Activated naive CD8-positive, alpha-beta T cell (primary cell): ENCODE measurements around the gene CPT1A.
"Not testable (repeated sequence)": the region's sequence is repeated elsewhere in the genome, so short reads cannot be mapped to it uniquely, and the experiment has no call there.

Source experiments
- H3K27ac Mint-ChIP-seq: one replicate; pipeline ENCODE4 v1.8.0; 2021; ENCODE audit warnings: mixed read lengths
- H3K27me3 Mint-ChIP-seq: one replicate; pipeline ENCODE4 v1.8.0; 2021; ENCODE audit warnings: mixed read lengths
- H3K36me3 Mint-ChIP-seq: one replicate; pipeline ENCODE4 v1.8.0; 2021; ENCODE audit warnings: mixed read lengths
- H3K4me1 Mint-ChIP-seq: one replicate; pipeline ENCODE4 v1.8.0; 2021; ENCODE audit warnings: low read depth, mixed read lengths
- H3K4me3 Mint-ChIP-seq: one replicate; pipeline ENCODE4 v1.8.0; 2021; ENCODE audit warnings: mild to moderate bottlenecking, mixed read lengths
- H3K9me3 Mint-ChIP-seq: one replicate; pipeline ENCODE4 v1.8.0; 2021; ENCODE audit warnings: low read depth, mixed read lengths

CPT1A gene

DNA sequence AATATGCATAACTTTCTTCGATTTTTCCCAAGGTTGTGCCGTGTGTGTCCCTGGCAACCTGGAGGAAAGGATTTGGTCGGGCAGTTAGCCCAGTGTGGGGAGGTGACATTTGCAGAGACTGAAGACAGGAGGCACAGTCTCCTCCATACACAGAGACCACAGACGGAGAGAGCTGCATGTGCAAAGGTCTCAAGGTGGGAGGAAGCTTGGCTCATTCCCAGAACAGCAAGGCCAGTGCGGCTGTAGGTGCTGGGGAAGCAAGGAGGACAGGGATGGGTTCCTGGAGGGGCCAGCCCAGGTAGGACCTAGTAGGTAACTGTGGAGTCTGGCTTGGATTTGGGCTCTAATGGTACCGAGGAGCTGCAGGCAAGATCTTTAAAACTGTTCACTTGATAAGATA is 20.7 kb upstream of the CPT1A start:
- H3K4me3 Mint-ChIP-seq, result no peak overlapping the region
- H3K36me3 Mint-ChIP-seq, result peaks cover 4% of the 10 kb centered on the region
- H3K27me3 Mint-ChIP-seq, result no peaks in the 10 kb centered on the region
- no peaks in the 10 kb centered on the region for H3K4me1 Mint-ChIP-seq
- H3K27ac Mint-ChIP-seq, result no peak overlapping the region
- peaks cover 4% of the 10 kb centered on the region for H3K9me3 Mint-ChIP-seq

DNA sequence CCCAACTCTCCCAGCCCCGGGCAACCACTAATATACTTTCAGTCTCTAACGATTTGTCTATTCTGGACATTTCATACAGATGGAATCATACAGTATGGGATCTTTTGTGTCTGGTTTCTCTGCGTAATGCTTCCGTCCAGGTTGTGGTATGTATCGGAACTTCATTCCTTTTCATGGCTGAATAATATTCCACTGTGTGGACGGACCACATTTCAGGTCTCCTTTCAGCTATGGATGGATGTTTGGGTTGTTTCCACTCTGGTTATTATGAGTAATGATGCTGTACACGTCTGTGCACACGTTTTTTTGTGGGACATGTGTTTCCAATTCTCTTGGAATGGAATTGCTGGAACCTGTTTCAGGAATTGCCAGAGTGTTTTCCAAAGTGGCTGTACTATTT is 17.4 kb upstream of the CPT1A start:
- H3K27ac Mint-ChIP-seq, result no peak overlapping the region
- no peak overlapping the region for H3K4me3 Mint-ChIP-seq
- H3K36me3 Mint-ChIP-seq, result peaks cover 4% of the 10 kb centered on the region
- H3K9me3 Mint-ChIP-seq, result peaks cover 4% of the 10 kb centered on the region
- no peaks in the 10 kb centered on the region for H3K27me3 Mint-ChIP-seq
- H3K4me1 Mint-ChIP-seq, result peaks cover 1% of the 10 kb centered on the region

- H3K9me3 Mint-ChIP-seq, result no peaks in the 10 kb centered on the region
- H3K27ac Mint-ChIP-seq, result no peak overlapping the region
- H3K4me3 Mint-ChIP-seq, result no peak overlapping the region
- H3K27me3 Mint-ChIP-seq, result peaks cover 7% of the 10 kb centered on the region
- H3K4me1 Mint-ChIP-seq, result peaks cover 1% of the 10 kb centered on the region
- no peaks in the 10 kb centered on the region for H3K36me3 Mint-ChIP-seq
These were observed 15.4 kb upstream of the CPT1A start for GRCh38 chr11:68857037-68857586.

DNA sequence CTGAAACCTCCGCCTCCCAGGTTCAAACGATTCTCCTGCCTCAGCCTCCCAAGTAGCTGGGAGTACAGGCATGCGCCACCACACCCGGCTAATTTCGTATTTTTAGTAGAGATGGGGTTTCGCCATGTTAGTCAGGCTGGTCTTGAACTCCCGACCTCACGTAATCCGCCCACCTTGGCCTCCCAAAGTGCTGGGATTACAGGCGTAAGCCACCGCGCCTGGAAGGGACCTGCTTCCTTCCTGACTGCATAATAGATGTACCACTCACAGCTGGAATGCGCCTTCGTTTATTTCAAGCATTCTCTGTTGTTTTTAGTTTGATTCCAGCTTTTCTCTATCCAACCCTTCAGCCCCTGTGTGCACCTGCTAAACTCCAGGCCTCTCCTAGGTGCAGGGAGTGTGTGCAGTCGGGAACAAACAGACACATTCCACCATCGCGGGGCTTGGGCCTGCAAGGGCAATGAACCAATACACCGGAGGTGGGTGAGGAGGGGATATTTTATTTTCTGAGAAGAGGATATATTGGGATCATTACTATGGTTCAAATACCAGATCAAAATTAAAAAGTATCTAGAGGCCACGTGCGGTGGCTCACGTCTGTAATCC is 14.8 kb upstream of the CPT1A start:
- peak overlapping the region; percentile 42 for H3K4me3 Mint-ChIP-seq
- not testable (repeated sequence) for H3K36me3 Mint-ChIP-seq, H3K27me3 Mint-ChIP-seq, H3K27ac Mint-ChIP-seq, H3K9me3 Mint-ChIP-seq, H3K4me1 Mint-ChIP-seq

DNA sequence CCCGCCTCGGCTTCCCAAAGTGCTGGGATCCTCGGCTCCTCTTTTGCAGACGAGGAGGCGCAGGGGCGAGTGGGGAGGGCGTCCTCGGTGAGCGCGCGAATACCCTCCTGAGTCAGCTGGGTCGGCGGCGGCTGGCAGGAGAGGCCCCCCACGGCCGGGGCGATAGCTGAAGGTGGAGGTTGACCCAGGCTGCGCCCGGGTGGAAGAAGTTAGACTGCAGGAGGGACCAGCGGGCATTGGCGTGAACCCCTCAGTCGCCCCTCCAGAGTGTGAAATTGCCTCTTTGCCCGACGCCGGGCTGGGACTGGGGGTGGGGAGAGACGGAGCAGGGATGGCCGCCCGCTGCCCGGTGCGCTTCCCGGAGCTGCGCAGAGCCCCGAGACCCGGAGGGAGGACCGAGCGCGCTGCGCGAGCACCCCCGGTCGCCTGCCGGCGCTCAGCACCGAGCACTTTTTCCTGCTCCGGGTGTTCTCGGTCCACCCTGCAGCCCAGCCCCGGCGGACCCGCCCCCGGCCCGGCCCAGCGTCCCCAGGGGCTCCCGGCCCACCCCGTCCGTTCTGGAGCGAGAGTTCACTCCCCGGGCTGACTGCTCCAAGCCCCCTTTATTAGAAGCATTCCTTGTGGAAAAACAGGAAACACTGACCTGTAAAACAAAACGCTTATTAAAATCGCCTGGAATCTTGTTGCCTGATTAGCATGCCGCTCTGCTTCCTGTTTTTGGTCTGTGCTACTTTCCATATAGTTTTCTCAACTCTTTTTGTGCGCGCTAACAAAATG is 13.7 kb upstream of the CPT1A start:
- peaks cover 7% of the 10 kb centered on the region for H3K27me3 Mint-ChIP-seq
- no peaks in the 10 kb centered on the region for H3K9me3 Mint-ChIP-seq
- no peaks in the 10 kb centered on the region for H3K36me3 Mint-ChIP-seq
- H3K4me1 Mint-ChIP-seq, result peaks cover 1% of the 10 kb centered on the region
- H3K4me3 Mint-ChIP-seq, result peak overlapping the region; percentile 77
- H3K27ac Mint-ChIP-seq, result no peak overlapping the region

GRCh38 chr11:68854273-68854958 is 12.7 kb upstream of the CPT1A start:
- Mint-ChIP-seq H3K36me3 (no peaks in the 10 kb centered on the region), H3K4me3 (peak overlapping the region; percentile 68), H3K27me3 (peaks cover 7% of the 10 kb centered on the region), H3K27ac (no peak overlapping the region), H3K4me1 (peaks cover 1% of the 10 kb centered on the region), H3K9me3 (no peaks in the 10 kb centered on the region)

- peaks cover 1% of the 10 kb centered on the region for H3K4me1 Mint-ChIP-seq
- H3K4me3 Mint-ChIP-seq, result no peak overlapping the region
- no peaks in the 10 kb centered on the region for H3K9me3 Mint-ChIP-seq
- peaks cover 7% of the 10 kb centered on the region for H3K27me3 Mint-ChIP-seq
- H3K36me3 Mint-ChIP-seq, result no peaks in the 10 kb centered on the region
- H3K27ac Mint-ChIP-seq, result no peak overlapping the region
These were observed 10.9 kb upstream of the CPT1A start for GRCh38 chr11:68852628-68853027.

GRCh38 chr11:68848429-68848828 is 6.7 kb upstream of the CPT1A start:
- H3K4me3 Mint-ChIP-seq, result no peak overlapping the region
- no peaks in the 10 kb centered on the region for H3K27me3 Mint-ChIP-seq
- H3K9me3 Mint-ChIP-seq, result no peaks in the 10 kb centered on the region
- H3K27ac Mint-ChIP-seq, result no peak overlapping the region
- peaks cover 8% of the 10 kb centered on the region for H3K4me1 Mint-ChIP-seq
- no peaks in the 10 kb centered on the region for H3K36me3 Mint-ChIP-seq

GRCh38 chr11:68847395-68847794 is 5.7 kb upstream of the CPT1A start:
- H3K27me3 Mint-ChIP-seq, result no peaks in the 10 kb centered on the region
- H3K4me3 Mint-ChIP-seq, result no peak overlapping the region
- H3K27ac Mint-ChIP-seq, result no peak overlapping the region
- peaks cover 16% of the 10 kb centered on the region for H3K4me1 Mint-ChIP-seq
- H3K9me3 Mint-ChIP-seq, result no peaks in the 10 kb centered on the region
- no peaks in the 10 kb centered on the region for H3K36me3 Mint-ChIP-seq

DNA sequence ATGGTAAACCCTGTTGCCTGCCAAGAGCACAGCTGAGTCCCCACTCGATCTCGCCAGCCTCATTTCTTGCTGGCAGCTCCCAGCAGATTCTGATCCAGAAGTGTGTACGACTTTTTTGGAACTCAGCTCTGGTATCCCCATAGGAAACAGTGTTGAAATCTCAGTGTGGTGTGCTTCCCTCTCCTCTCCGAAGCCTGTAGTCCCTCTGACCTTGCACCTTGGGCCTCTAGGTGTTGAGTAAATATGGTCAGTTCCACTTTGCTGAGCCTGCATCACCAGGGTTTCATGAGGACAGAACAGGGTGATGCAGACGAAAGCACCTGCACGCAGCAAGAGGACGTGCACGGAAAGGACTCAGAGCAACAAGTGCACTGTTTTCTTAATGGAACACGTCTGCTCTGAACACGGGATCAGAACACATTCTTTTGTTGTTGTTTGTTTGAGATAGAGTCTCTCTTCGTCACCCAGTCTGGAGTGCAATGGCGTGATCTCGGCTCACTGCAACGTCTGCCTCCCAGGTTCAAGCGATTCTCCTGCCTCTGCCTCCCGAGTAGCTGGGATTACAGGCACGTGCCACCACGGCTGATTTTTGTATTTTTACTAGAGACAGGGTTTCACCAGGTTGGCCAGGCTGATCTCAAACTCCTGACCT is 3.8 kb upstream of the CPT1A start:
- H3K36me3 Mint-ChIP-seq, result no peaks in the 10 kb centered on the region
- no peak overlapping the region for H3K27ac Mint-ChIP-seq
- no peaks in the 10 kb centered on the region for H3K27me3 Mint-ChIP-seq
- peaks cover 19% of the 10 kb centered on the region for H3K4me1 Mint-ChIP-seq
- no peak overlapping the region for H3K4me3 Mint-ChIP-seq
- H3K9me3 Mint-ChIP-seq, result no peaks in the 10 kb centered on the region

DNA sequence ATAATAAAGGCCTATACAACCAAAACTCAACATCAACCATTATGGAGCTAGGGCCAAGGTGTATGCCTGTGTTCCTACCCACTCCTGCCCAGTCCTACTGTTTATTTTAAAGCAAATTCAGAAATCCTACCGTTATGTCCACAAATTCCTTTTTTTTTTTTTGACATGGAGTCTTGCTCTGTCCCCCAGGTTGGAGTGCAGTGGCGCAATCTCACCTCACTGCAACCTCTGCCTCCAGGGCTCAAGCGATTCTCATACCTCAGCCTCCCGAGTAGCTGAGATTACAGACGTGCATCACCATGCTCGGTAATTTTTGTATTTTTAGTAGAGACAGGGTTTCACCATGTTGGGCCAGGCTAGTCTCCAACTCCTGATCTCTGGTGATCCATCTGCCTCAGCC is 3.1 kb upstream of the CPT1A start:
- Mint-ChIP-seq H3K4me1 (peaks cover 25% of the 10 kb centered on the region), H3K27ac (no peak overlapping the region), H3K4me3 (no peak overlapping the region), H3K27me3 (no peaks in the 10 kb centered on the region), H3K9me3 (no peaks in the 10 kb centered on the region), H3K36me3 (no peaks in the 10 kb centered on the region)

DNA sequence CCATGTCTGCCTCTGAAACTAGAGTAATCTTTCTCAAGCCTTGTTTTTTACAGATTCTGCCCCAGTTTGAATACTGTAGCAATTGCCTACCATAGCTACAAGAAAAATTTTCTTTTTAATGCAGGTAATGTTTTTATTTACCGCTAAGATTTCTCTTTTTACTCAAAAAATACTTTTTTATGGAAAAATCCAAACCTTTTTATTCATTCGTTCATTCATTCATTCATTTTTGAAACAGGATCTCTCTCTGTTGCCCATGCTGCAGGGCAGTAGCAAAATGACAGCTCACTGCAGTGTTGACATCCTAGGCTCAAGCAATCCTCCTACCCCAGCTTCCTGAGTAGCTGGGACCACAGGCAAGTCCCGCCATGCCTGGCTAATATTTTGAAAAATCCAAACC is 2.7 kb upstream of the CPT1A start:
- H3K4me3 Mint-ChIP-seq, result peak overlapping the region; percentile 90
- H3K4me1 Mint-ChIP-seq, result peaks cover 29% of the 10 kb centered on the region
- H3K27me3 Mint-ChIP-seq, result no peaks in the 10 kb centered on the region
- no peaks in the 10 kb centered on the region for H3K36me3 Mint-ChIP-seq
- no peaks in the 10 kb centered on the region for H3K9me3 Mint-ChIP-seq
- H3K27ac Mint-ChIP-seq, result peak overlapping the region; percentile 6

DNA sequence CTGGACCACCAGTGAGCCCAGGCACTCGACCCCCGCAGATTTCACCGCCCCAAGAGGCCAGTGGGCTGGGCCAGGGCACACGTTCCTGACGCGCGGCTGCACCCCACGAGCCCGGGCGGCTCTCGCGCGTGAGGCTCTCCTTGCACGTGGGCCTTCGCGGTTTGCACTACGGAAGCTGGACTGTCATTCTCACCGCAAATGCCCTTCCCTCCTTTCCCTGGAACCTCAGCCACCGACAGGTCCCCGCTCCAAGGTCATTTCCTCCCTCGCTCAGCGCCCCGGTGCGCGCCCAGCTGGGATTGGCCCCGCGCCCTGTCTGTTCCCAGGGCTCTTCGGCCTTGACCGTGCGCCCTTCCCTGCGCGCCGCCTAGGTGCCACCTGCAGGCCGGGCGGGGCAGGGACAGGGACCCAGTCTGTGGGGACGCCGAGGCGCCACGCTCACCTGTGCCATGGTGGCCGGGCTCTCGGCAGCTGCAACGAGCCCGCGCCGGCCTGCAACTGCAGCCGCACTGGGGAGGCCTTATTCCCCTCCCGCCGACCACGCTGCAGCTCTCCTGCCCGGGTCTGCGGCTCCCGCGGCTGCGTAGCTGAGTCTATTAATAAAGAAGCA is 2.1 kb upstream of the CPT1A start:
- Mint-ChIP-seq H3K27me3 (no peaks in the 10 kb centered on the region), H3K4me3 (peak overlapping the region; percentile 90), H3K9me3 (no peaks in the 10 kb centered on the region), H3K4me1 (peaks cover 33% of the 10 kb centered on the region), H3K27ac (peak overlapping the region; percentile 86), H3K36me3 (no peaks in the 10 kb centered on the region)

GRCh38 chr11:68843052-68843561 is 1.4 kb upstream of the CPT1A start:
- H3K36me3 Mint-ChIP-seq, result no peaks in the 10 kb centered on the region
- H3K27ac Mint-ChIP-seq, result peak overlapping the region; percentile 86
- H3K27me3 Mint-ChIP-seq, result no peaks in the 10 kb centered on the region
- H3K4me1 Mint-ChIP-seq, result peaks cover 39% of the 10 kb centered on the region
- H3K4me3 Mint-ChIP-seq, result peak overlapping the region; percentile 90
- no peaks in the 10 kb centered on the region for H3K9me3 Mint-ChIP-seq
